GM18907 (cell line): ENCODE results near the gene CAPN9.

Source experiments
- ATAC-seq: cut with Tn5 transposase; IDR thresholded peaks from one replicate; pipeline ENCODE4 v1.9.1; 2021; ENCODE audit warnings: mild to moderate bottlenecking, moderate library complexity; ENCODE audit not compliant: unreplicated experiment

Gene CAPN9

GRCh38 chr1:230820568-230820967 is 73.4 kb downstream of the CAPN9 start:
- no peak for ATAC-seq

- ATAC-seq = no peak
Measured at GRCh38 chr1:230821346-230821745, 74.2 kb downstream of the CAPN9 start.

- no peak for ATAC-seq
Measured at GRCh38 chr1:230822092-230822581, 74.9 kb downstream of the CAPN9 start.

- ATAC-seq = no peak
Measured at GRCh38 chr1:230823426-230823825, 76.2 kb downstream of the CAPN9 start.

GRCh38 chr1:230823931-230824381 is 76.8 kb downstream of the CAPN9 start:
- no peak for ATAC-seq

GRCh38 chr1:230824551-230824918 is 77.3 kb downstream of the CAPN9 start:
- no peak for ATAC-seq

- no peak for ATAC-seq
Measured at GRCh38 chr1:230824919-230825721, 77.9 kb downstream of the CAPN9 start.

- ATAC-seq = no peak
Measured at GRCh38 chr1:230825761-230826160, 78.6 kb downstream of the CAPN9 start.

- no peak for ATAC-seq
Measured at GRCh38 chr1:230826166-230826875, 79.1 kb downstream of the CAPN9 start.

GRCh38 chr1:230827081-230827681 is 80.0 kb downstream of the CAPN9 start:
- ATAC-seq = no peak

GRCh38 chr1:230827801-230828200 is 80.6 kb downstream of the CAPN9 start:
- ATAC-seq = no peak

GRCh38 chr1:230828421-230828820 is 81.2 kb downstream of the CAPN9 start:
- no peak for ATAC-seq

GRCh38 chr1:230831771-230832170 is 84.6 kb downstream of the CAPN9 start:
- no peak for ATAC-seq

- no peak for ATAC-seq
Measured at GRCh38 chr1:230832476-230832875, 85.3 kb downstream of the CAPN9 start.

GRCh38 chr1:230833511-230833910 is 86.3 kb downstream of the CAPN9 start:
- ATAC-seq = no peak

- ATAC-seq = no peak
Measured at GRCh38 chr1:230834292-230834691, 87.1 kb downstream of the CAPN9 start.

GRCh38 chr1:230836347-230836746 is 89.2 kb downstream of the CAPN9 start:
- ATAC-seq = no peak

- ATAC-seq = no peak
Measured at GRCh38 chr1:230836793-230837192, 89.6 kb downstream of the CAPN9 start.

GRCh38 chr1:230839173-230839572 is 92.0 kb downstream of the CAPN9 start:
- ATAC-seq = no peak

- no peak for ATAC-seq
Measured at GRCh38 chr1:230842801-230843200, 95.6 kb downstream of the CAPN9 start.

GRCh38 chr1:230843503-230844309 is 96.5 kb downstream of the CAPN9 start:
- no peak for ATAC-seq
